Activated CD4-positive, alpha-beta memory T cell treated with anti-CD3 and anti-CD28 coated beads, Interleukin-2, amount 10 ng/mL, durations not matched to agents 7 days and 5 days (primary cell): Measurements from ENCODE around the gene SOHLH1. TPM values are rescaled to one million over a fixed set of nuclear protein-coding genes. Genes with fewer than 3 reads are reported as not detected.

Experiments
- CTCF ChIA-PET: fragments of 350-600 bp; sonication (Branson Sonifier 250); formaldehyde crosslinking; loops from one replicate; lab custom pipeline; 2021; ENCODE audit warnings: antibody characterized with exemption, inconsistent platforms; lab: Charles Lee
- POLR2A ChIA-PET: fragments of 350-600 bp; sonication (Branson Sonifier 250); formaldehyde crosslinking; loops from one replicate; lab custom pipeline; 2021; ENCODE audit warnings: antibody characterized with exemption; lab: Charles Lee
- DNase-seq: peaks from one replicate; pipeline ENCODE4 v3.0.0-alpha.2; 2020
- H3K27ac Mint-ChIP-seq: one replicate; pipeline ENCODE4 v1.8.0; 2021; ENCODE audit warnings: mild to moderate bottlenecking, mixed read lengths
- H3K27me3 Mint-ChIP-seq: one replicate; pipeline ENCODE4 v1.8.0; 2021; ENCODE audit warnings: mixed read lengths
- H3K36me3 Mint-ChIP-seq: one replicate; pipeline ENCODE4 v1.8.0; 2021; ENCODE audit warnings: low read depth, mixed read lengths
- H3K4me1 Mint-ChIP-seq: one replicate; pipeline ENCODE4 v1.8.0; 2021; ENCODE audit warnings: mixed read lengths
- H3K4me3 Mint-ChIP-seq: one replicate; pipeline ENCODE4 v1.8.0; 2021; ENCODE audit warnings: mild to moderate bottlenecking, mixed read lengths
- H3K9me3 Mint-ChIP-seq: one replicate; pipeline ENCODE4 v1.8.0; 2021; ENCODE audit warnings: mixed read lengths
- total RNA-seq, 2 experiments: library from RNA; stranded (reverse); gene quantifications; one replicate each; pipeline ENCODE4 v1.2.3, GENCODE V29; 2021

Gene SOHLH1
- total RNA-seq, 2 experiments from 2014 or later: not detected

GRCh38 chr9:135737840-135738521, 38.7 kb upstream of the SOHLH1 start:
- DNase-seq: no peak
- H3K36me3 Mint-ChIP-seq: no peaks in the 10 kb centered on the region
- ChIA-PET POLR2A (no interaction called here), CTCF (no interaction called here)
- H3K4me1 Mint-ChIP-seq: no peaks in the 10 kb centered on the region
- H3K27me3 Mint-ChIP-seq: peaks cover 4% of the 10 kb centered on the region
- H3K9me3 Mint-ChIP-seq: no peaks in the 10 kb centered on the region
- H3K27ac Mint-ChIP-seq: no peak overlapping the region
- H3K4me3 Mint-ChIP-seq: no peak overlapping the region

DNA sequence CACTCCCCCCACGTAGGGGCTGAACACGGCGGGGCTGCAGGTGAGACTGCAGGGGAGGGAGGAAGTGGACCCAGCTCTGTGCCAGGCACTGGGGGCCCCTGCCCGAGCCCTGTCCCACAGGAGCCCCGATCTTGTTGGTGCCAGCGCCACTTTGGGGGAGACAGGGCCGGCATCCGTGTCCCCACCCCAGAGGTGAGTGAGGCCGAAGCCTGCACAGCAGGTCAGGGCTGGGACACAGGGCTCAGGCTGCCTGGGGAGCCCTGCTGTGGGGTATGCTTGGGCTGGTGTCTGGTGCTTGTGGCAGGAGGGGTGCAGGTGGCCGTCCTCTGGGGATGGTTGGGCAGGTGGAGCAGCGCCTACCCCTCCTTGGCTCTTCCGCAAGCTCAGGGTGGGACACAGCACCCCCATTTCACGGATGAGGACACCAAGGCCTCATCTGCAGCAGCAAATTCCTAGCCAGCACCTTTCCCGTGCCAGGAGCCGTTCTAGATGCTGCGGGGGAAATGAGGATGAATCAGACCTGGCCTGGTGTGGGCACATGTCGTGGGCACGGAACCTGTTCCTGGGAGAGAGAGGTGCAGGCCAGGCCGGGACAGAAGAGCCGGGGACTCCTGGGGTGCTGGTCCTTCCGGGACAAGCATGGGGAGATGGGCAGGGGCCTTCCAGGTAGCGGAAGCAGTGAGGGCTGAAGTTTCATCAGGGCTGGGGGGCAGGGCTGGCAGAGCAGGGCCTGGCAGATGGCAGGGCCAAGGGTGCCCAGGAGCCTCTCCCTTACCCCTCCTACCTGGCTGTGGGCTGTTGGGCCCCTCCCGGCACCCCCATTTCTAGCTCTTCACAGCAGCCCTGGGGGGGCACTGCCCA, 37.9 kb upstream of the SOHLH1 start:
- ChIA-PET POLR2A (no interaction called here), CTCF (no interaction called here)
- Mint-ChIP-seq H3K27ac (no peak overlapping the region), H3K4me1 (no peaks in the 10 kb centered on the region), H3K9me3 (no peaks in the 10 kb centered on the region), H3K27me3 (peaks cover 4% of the 10 kb centered on the region), H3K36me3 (no peaks in the 10 kb centered on the region), H3K4me3 (no peak overlapping the region)
- DNase-seq: no peak

DNA sequence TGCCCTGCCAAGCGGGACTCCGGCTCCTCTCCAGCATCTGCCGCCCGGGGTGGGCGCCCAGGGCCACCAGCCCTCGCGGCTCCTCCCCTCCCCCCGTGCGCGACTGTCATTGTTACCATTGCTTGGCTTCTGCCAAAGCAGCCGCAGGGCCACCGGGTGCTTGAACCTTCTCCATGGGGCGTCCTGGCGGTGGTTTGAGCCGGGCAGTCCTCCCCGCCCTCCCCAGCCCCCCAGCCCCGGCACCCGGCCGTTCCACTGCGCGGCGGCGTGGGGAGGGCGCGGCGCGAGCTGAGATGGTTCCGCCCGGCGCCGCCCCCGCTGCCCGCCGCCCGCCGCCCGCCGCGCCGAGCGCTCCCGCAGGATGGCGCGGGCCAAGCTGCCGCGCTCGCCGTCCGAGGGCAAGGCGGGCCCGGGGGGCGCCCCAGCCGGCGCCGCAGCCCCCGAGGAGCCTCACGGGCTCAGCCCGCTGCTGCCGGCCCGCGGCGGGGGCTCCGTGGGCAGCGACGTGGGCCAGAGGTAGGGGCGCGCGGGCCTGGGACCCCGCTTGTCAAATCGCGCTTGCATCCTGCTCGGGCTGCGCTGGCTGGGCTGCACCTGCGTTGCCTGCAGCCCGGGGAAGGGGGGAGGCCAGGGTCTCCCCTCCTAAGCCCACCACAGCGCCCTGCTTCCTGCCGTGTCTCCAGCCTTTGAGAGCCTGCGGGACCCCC, 37.1 kb upstream of the SOHLH1 start:
- CTCF ChIA-PET: no interaction called here
- H3K27ac Mint-ChIP-seq: no peak overlapping the region
- peaks cover 4% of the 10 kb centered on the region for H3K27me3 Mint-ChIP-seq
- no peaks in the 10 kb centered on the region for H3K4me1 Mint-ChIP-seq
- H3K4me3 Mint-ChIP-seq: no peak overlapping the region
- POLR2A ChIA-PET: no interaction called here
- DNase-seq: no peak
- H3K9me3 Mint-ChIP-seq: peaks cover 2% of the 10 kb centered on the region
- H3K36me3 Mint-ChIP-seq: no peaks in the 10 kb centered on the region

DNA sequence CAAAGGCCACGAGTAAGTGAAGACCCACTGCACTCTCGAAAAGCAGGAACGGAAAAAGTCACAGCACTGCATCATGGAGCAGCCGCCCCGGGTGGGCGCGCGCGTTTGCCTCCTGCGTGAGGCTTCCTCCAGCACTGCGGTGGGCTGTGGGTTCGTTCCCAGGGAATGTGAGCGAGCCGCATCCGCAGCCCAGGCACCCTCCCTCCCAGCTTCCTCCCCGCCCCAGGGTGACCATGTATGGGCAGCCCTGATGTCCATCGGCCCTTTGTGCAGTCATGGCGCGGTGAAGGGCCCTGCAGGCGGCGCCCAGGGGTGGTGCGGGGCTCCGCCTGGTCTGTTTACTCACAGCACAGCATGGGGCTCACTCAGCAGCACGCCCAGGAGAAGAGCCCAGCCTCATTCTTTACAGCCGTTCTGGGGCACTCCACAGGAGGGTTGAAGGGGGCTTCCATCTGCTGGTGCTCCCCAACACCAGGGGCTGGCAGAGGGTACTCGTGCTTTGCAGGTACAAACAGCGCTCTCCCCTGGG, 35.4 kb upstream of the SOHLH1 start:
- POLR2A ChIA-PET: no interaction called here
- DNase-seq: no peak
- Mint-ChIP-seq H3K9me3 (peaks cover 11% of the 10 kb centered on the region), H3K36me3 (no peaks in the 10 kb centered on the region), H3K27ac (no peak overlapping the region), H3K27me3 (peaks cover 7% of the 10 kb centered on the region), H3K4me1 (no peaks in the 10 kb centered on the region), H3K4me3 (no peak overlapping the region)
- CTCF ChIA-PET: no interaction called here

DNA sequence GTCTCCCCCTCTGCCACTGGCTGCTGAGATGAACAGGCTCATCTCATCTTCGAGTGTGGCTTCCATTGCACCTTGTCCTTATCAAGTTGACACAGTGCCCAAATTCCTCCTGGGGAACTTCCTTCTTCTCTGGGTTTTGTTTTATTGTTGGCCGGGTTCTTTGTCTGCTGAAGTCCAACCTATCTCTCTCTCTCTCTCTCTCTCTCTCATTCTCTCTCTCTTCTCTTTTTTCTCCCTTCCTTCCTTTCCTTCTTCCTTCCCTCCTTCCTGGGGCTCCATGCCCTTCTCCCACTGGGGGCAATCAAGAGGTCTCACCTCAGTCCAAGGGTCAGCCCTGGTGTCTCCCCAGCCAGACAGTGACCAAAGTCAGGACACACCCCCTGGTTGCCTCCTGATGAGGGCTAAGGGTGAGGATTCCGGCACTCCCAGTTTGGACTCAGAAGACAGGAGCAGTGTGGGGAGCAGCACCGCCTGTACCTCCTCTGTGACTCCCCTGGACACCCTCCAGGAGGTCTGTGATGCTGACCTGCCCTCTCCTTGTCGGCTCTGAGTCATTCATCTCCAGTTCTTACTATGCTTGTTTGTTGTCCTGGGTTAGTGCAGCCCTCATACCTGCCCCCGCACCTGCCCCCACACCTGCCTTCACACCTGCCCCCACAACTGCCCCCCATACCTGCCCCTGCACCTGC, 33.4 kb upstream of the SOHLH1 start:
- DNase-seq: no peak
- peaks cover 7% of the 10 kb centered on the region for H3K27me3 Mint-ChIP-seq
- H3K27ac Mint-ChIP-seq: no peak overlapping the region
- POLR2A ChIA-PET: no interaction called here
- CTCF ChIA-PET: no interaction called here
- H3K4me1 Mint-ChIP-seq: no peaks in the 10 kb centered on the region
- H3K36me3 Mint-ChIP-seq: no peaks in the 10 kb centered on the region
- peaks cover 11% of the 10 kb centered on the region for H3K9me3 Mint-ChIP-seq
- H3K4me3 Mint-ChIP-seq: no peak overlapping the region

- ChIA-PET POLR2A (no interaction called here), CTCF (no interaction called here)
- H3K27me3 Mint-ChIP-seq: peaks cover 2% of the 10 kb centered on the region
- no peak overlapping the region for H3K4me3 Mint-ChIP-seq
- no peak overlapping the region for H3K27ac Mint-ChIP-seq
- no peaks in the 10 kb centered on the region for H3K36me3 Mint-ChIP-seq
- no peaks in the 10 kb centered on the region for H3K4me1 Mint-ChIP-seq
- DNase-seq: no peak
- peaks cover 11% of the 10 kb centered on the region for H3K9me3 Mint-ChIP-seq
Observed at GRCh38 chr9:135731454-135731853, 32.2 kb upstream of the SOHLH1 start.

GRCh38 chr9:135729480-135729879, 30.2 kb upstream of the SOHLH1 start:
- H3K27ac Mint-ChIP-seq: no peak overlapping the region
- no peaks in the 10 kb centered on the region for H3K4me1 Mint-ChIP-seq
- ChIA-PET POLR2A (no interaction called here), CTCF (no interaction called here)
- peaks cover 2% of the 10 kb centered on the region for H3K27me3 Mint-ChIP-seq
- H3K9me3 Mint-ChIP-seq: peaks cover 11% of the 10 kb centered on the region
- H3K4me3 Mint-ChIP-seq: no peak overlapping the region
- DNase-seq: no peak
- H3K36me3 Mint-ChIP-seq: no peaks in the 10 kb centered on the region

DNA sequence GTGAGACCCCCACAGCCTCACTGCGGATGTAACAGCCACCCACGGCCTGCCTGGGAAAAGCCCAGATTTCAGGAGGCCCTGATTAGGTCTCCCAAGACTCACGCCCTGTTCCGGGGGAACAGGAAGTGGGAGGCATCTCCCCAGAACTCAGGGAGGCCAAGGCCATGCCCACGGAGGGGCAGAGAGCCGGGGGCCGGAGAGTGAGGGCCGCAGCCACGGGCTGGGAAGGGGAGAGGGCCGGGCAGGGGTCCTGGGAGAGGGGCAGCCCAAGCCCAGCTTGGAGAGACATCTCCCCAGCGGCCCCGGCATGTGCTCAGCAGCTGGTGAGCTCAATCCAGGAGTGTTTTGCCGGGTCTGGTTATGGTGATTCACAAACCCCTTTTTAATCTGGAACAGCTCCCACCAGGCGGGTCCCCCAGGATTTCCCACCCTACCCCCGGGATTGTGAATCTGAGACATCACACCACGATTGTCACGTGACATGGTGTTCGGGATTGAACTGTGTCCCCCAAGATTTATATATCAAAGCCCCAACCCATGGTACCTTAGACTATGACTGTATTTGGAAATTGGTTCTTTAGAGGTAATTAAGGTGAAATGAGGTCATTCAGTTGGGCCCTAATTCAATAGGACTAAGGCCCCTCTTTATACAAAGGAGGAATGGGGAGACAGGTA, 29.3 kb upstream of the SOHLH1 start:
- no peak for DNase-seq
- Mint-ChIP-seq H3K9me3 (peaks cover 11% of the 10 kb centered on the region), H3K4me3 (no peak overlapping the region), H3K27ac (no peak overlapping the region), H3K27me3 (peaks cover 2% of the 10 kb centered on the region), H3K36me3 (no peaks in the 10 kb centered on the region), H3K4me1 (no peaks in the 10 kb centered on the region)
- POLR2A ChIA-PET: no interaction called here
- CTCF ChIA-PET: no interaction called here

DNA sequence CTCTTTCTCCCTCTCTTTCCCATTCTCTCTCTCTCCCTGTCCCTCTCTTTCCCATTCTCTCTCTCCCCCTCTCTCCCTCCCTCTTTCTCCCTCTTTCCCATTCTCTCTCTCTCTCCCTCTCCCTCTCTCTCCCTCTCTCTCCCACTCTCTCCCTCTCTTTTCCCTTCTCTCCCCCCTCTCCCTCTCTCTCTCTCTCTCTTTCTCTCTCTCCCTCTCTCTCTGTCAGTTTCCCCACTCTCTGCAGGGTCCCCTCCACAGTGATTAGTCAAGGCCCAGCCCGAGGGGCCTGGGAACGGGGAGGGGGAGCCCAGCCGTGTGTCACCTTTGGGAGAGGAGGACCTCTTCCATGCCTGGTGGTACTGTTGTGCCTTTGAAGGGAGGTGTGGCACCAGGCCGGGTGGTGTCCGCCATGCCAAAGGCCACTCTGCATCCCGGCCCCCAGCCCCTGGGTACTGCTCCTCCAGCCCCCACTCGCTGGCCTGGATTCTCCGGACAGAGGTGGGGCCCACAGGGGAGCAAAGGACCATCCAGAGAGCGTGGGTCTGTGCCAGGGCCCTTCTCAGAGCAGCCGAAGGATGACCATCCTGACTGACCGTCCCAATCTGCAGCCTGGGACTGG, 28.1 kb upstream of the SOHLH1 start:
- Mint-ChIP-seq H3K27me3 (peaks cover 2% of the 10 kb centered on the region), H3K36me3 (no peaks in the 10 kb centered on the region), H3K27ac (no peak overlapping the region), H3K4me1 (no peaks in the 10 kb centered on the region), H3K4me3 (no peak overlapping the region), H3K9me3 (peaks cover 11% of the 10 kb centered on the region)
- CTCF ChIA-PET: no interaction called here
- POLR2A ChIA-PET: no interaction called here
- DNase-seq: no peak

- no peak overlapping the region for H3K4me3 Mint-ChIP-seq
Observed at GRCh38 chr9:135726138-135726853, 27.0 kb upstream of the SOHLH1 start.

GRCh38 chr9:135724186-135724787, 25.0 kb upstream of the SOHLH1 start:
- Mint-ChIP-seq H3K36me3 (no peaks in the 10 kb centered on the region), H3K27ac (no peak overlapping the region), H3K4me1 (no peaks in the 10 kb centered on the region), H3K9me3 (no peaks in the 10 kb centered on the region), H3K27me3 (no peaks in the 10 kb centered on the region), H3K4me3 (no peak overlapping the region)
- no peak for DNase-seq
- ChIA-PET POLR2A (no interaction called here), CTCF (no interaction called here)

More at GRCh38 chr9:135726138-135726853, 27.0 kb upstream of the SOHLH1 start:
- ChIA-PET POLR2A (no interaction called here), CTCF (no interaction called here)
- no peak for DNase-seq
- Mint-ChIP-seq H3K36me3 (no peaks in the 10 kb centered on the region), H3K4me1 (no peaks in the 10 kb centered on the region), H3K27me3 (peaks cover 2% of the 10 kb centered on the region), H3K9me3 (peaks cover 7% of the 10 kb centered on the region), H3K27ac (no peak overlapping the region)
